ENCODE data around the gene SH3BP1.
"Not testable (repeated sequence)": the region's sequence is repeated elsewhere in the genome, so short reads cannot be mapped to it uniquely, and the experiment has no call there.

The SH3BP1 gene

DNA sequence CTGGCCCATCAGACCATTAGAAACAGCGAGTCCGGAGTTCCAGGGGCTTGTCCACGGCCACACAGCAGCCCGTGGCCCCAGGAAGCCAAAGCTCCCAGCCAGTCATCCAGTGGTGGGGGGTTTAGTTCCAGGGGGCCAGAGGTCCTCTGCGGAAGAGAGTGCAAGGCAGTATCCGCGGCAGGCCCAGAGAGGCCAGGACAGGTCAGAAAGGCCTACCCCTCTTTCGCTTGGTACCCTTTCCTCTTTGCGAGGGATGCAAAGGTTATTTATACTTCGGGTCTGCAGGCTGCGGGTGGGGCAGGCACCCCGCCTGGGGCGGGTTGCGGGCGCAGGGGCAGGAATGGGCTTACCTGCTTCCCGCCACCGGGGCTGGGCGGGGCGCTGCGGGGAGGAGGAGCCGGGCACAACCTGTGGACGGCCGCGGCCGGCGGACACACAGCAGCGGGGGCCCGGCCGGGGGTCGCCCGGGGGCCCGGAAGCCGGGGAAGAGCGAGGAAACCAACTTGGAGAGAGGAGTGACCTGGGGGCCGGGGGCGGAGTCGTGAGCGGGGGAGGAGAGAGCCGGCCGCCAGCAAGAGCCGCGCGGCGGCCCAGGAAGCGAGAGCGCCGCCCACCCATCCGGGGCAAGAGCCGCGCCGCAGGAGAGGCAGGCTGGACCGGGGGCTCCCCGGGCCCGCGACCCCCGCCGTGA lies at the start of gene SH3BP1:
Gene SH3BP1, plus strand, starts transcription at position 600 of the 691 bp plus-strand sequence. CDS start 119 bp downstream, outside the sequence.
- peak in 1 of 2 experiments; percentile 35 for DNase-seq

GRCh38 chr22:37591081-37591480 lies 48.4 kb upstream of the SH3BP1 start:
- not testable (repeated sequence) for DNase-seq

DNA sequence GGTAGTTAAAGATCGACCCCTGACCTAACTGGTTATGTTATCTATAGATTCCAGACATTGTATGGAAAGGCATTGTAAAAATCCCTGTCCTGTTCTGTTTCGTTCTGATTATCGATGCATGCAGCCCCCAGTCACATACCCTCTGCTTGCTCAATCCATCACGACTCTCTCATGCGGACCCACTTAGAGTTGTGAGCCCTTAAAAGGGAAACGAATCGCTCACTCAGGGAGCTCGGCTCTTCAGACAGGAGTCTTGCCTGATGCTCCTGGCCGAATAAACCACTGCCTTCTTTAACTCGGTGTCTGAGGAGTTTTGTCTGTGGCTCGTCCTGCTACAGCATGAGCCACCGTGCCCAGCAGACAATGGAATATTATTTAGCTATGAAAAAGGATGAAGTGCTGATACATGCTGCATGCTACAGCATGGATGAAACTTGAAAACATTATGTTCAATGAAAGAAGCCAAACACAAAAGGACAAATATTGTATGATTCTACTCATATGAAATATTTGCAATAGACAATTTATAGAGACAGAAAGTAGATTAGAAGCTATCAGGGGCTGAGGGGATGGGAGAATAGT lies 47.6 kb upstream of the SH3BP1 start:
- no peak for DNase-seq

- no peak for DNase-seq
Observed at GRCh38 chr22:37594237-37594636, 45.2 kb upstream of the SH3BP1 start.

DNA sequence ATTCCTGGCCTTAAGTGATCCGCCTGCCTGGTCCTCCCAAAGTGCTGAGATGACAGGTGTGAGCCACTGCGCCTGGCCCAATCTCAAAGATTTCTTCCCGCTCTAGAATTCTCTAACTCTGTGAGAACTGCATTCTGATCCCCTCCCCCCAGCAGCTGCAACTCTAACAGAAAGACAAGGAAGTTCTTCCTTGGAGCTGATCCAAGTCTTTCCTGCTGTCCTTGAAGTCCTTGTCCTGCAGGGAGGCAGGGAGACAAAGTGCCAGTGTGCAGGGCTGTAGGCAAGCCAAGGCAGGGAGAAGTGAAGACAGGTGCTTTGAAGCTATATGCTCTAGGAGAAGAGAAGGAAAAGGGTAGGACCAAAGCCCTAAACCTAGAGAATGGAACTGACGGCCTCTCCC lies 40.3 kb upstream of the SH3BP1 start:
- DNase-seq = no peak

DNA sequence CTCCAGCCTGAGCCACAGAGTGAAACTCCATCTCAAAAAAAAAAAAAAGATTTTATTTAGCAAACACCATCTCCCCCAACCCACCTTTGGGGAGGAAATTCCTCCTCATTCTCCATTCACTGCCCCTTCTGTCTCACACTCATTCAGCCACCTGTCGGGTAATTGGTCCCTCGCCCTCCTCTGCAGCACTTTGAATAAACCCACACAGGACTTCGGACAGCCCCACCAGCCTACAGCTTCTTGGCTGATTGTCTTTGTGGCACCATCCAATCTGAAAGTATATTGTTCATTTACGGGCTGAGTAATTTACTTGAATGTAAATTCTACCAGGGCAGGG lies 38.3 kb upstream of the SH3BP1 start:
- no peak for DNase-seq

GRCh38 chr22:37601540-37602442 lies 37.7 kb upstream of the SH3BP1 start:
- no peak for DNase-seq

GRCh38 chr22:37602546-37603277 lies 36.8 kb upstream of the SH3BP1 start:
- not testable (repeated sequence) for DNase-seq

DNA sequence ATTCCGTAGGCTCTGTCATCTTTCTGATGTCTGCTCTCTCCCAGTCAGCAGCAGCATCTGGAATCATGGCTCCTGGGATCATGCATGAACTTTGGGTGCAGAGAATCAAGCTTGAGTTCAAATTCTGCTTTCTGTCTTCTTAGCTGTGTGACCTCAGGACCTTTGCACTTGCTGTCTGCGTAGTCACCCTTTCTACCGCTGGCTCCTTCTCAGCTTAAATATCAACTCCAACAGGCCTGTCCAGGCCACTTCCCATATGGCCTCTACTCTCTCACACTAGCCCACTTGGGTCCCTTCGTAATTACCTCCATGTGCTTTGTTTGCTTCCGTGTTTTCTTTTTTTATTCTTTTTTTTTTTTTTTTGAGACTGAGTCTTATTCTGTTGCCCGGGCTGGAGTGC lies 35.4 kb upstream of the SH3BP1 start:
- no peak for DNase-seq

DNA sequence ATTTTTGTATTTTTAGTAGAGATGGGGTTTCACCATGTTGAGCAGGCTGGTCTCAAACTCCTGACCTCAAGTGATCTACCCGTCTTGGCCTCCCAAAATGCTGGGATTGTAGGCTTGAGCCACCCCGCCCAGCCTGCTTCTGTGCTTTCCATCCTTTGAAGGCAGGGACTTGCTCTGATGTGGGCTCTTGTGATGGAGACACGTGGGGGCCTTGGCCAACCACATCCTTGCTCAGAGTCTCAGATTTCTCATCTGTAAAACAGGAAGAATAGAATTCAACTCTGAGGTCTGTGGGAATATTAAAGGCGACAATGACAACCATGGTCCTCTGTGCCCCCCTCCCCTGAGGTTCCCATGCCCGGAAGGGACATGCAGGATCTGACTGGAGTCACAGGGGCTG lies 34.6 kb upstream of the SH3BP1 start:
- DNase-seq = peak; percentile 32 to 41

DNA sequence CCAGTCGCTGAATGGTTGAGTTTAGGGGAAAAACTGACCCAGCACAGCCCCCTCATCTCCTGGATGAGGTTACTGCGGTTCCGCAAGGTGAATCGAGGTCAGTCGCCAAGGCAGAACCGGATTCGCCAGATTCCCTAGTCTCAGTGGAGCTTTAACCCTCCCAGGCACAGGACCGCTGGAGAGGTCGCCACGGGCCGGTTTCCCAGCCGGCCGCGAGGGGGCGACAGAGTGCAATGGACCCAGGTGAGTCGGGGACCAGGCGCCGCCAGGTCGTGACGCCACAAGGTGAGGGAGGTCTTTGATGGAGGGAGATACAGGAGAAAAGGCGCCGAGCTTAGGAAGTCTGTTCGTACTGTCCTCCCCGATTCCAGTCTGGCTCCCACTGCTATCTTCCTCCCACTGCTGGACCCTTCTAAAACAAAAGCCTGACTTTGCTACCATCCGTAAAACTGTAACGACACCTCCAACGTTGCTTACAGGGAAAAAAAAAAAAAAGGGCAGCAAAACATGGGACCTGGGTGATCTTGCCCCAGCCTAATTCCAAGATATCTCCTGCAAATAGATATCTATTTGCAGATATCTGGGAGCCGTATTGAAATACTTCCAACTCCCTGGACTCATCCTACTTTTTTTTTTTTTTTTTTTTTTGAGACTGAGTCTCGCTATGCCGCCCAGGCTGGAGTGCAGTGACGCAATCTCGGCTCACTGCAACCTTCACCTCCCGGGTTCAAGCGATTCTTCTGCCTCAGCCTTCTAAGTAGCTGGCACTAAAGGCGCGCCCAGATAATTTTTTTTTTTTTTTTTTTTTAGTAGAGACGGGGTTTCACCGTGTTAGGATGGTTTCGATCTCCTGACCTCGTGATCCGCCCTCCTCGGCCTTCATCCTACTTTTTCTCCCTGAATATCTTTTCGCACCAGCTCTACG lies 32.2 kb upstream of the SH3BP1 start:
- DNase-seq = peak; percentile 90

DNA sequence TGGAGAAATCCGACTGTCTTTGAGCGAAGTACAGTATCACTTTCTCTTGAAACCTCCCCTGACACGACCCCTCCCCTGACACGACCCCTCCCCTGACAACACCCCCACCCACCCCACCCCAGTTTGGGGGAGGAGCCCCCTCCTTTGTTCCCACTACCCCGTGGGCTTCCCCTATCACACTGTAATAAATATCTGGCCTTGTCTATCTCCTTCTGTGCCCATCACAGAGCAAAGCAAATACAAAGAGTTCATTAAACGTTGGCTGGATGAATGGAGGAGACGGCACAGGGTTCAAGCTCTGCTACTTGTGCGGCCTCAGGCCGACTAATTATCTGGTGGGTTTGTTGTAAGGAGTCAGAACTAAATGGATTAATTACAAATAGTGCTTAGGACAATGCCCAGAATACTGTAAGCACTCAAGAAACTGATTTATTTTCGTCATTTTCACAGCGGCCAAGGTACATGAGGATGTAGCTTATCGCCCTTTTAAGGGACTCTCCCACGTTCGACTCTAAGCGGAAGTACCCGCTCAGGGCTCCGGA lies 31.5 kb upstream of the SH3BP1 start:
- no peak for DNase-seq

- DNase-seq = peak; percentile 92 to 94
Observed at GRCh38 chr22:37608477-37609239, 30.8 kb upstream of the SH3BP1 start, which contains the start of gene GGA1. Gene GGA1, plus strand, starts transcription at chr22:37608834. Its CDS starts 27 bp downstream, at chr22:37608861.

- DNase-seq = no peak
Observed at GRCh38 chr22:37609240-37610152, 30.0 kb upstream of the SH3BP1 start.

GRCh38 chr22:37610153-37610475 lies 29.4 kb upstream of the SH3BP1 start:
- DNase-seq = not testable (repeated sequence)

GRCh38 chr22:37610480-37611129 lies 28.9 kb upstream of the SH3BP1 start:
- DNase-seq = no peak

- DNase-seq = no peak
Observed at GRCh38 chr22:37611207-37611606, 28.3 kb upstream of the SH3BP1 start.

GRCh38 chr22:37616201-37617083 lies 23.0 kb upstream of the SH3BP1 start:
- no peak for DNase-seq
